Stimulated activated CD8-positive, alpha-beta memory T cell treated with anti-CD3 and anti-CD28 coated beads, Interleukin-12 subunit alpha, Interleukin-12 subunit beta, amount 100 ng/mL, for 4 hours (primary cell): ENCODE data around the gene MXI1.
"Not testable (repeated sequence)": the region's sequence is repeated elsewhere in the genome, so short reads cannot be mapped to it uniquely, and the experiment has no call there.

ENCODE experiments used
- DNase-seq: peaks from one replicate; pipeline ENCODE4 v3.0.0-alpha.2; 2020; ENCODE audit warnings: low read depth

Gene MXI1

DNA sequence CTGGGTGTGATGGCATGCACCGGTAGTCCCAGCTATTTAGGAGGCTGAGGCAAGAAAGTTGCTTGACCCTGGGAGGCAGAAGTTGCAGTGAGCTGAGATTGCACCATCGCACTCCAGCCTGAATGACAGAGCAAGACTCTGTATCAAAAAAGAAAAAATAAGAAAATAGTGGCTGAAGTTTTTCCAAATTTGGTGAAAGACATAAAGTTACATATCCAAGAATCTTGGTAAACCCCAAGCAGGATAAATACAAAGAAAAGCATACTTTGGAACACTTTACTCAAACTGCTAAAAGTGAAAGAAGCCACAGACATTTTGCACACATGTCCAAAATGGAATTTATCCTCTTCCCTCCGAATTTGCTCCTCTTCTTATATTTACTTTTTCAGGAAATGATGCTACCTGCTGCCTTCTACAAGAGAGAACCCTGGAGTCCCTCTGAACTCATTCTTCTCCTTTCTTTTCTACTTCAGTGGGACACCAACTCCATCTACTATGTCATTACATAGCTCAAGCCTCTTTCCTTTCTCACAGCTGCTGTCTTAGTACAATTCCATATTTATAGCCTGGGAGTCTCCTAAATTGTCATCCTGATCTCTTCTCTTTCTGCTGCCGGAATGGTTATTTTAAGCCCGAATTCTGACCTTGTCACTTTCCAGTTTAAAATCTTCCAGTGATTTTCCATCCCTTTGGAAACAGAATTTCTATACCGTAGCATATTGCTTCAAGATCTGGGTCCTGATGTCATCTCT lies 114.6 kb downstream of the MXI1 start:
- DNase-seq: no peak

DNA sequence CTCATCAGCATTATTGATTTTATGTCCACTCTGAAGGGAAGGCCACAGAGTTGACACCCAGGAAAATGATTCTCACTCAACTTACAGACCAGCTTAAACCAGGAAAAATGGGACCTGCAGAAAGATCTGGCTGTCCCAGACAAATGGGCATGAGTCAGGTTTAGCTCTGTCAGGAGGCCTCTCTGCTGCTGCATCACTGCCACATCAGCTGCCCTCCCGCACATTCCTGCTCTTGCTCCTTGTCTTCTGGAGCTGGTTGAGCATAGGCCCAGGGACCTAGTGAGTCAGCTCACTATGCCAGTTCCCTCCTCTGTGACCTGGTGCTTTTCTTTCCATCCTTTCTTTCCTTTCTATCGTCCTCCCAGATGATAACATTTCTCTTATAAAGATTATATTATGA lies 116.1 kb downstream of the MXI1 start:
- DNase-seq: no peak

DNA sequence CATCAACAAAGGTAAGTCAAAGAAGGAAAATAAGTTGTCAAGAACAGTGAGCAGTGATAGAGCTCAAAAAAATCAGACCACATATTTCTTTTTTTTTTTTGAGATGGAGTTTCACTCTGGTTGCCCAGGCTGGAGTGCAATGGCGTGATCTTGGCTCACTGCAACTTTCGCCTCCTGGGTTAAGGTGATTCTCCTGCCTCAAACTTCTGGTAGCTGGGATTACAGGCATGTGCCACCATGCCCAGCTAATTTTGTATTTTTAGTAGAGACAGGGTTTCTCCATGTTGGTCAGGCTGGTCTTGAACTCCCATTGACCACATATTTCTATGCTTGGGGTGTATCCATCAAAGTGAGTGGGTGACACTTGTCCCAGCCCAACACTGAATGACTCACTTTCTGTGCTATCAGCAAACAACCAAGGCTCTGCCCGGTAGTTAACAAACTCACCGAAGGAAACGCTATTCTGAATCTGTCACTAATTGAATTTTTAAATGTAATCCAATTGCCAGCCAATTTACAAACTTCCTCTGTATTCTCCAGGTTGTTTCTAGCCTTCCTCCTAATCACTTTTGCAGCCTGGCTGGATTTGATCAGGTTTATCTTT lies 116.9 kb downstream of the MXI1 start:
- DNase-seq: no peak

DNA sequence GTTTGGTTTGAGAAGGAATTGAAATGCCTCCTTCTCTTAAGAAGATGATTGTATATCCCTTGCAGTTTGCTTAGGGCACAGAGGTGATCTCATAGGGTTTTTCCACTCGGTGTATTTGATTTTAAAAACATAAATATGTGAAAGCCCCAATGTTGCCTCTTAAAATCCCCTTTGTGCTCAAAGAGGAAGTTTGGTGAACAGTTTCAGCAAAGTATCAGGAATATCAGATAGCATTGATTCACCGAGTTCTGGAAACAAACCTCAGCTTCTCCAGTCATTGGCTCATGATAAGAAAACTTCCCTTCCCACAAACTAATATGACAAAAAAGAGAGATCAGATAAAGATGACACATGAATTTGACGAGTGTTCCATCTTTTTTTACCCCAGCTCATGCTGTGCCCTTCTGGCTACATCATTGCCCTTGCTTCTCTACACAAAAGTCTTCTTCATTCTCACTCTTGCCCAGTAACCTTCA lies 117.4 kb downstream of the MXI1 start:
- DNase-seq: no peak

DNA sequence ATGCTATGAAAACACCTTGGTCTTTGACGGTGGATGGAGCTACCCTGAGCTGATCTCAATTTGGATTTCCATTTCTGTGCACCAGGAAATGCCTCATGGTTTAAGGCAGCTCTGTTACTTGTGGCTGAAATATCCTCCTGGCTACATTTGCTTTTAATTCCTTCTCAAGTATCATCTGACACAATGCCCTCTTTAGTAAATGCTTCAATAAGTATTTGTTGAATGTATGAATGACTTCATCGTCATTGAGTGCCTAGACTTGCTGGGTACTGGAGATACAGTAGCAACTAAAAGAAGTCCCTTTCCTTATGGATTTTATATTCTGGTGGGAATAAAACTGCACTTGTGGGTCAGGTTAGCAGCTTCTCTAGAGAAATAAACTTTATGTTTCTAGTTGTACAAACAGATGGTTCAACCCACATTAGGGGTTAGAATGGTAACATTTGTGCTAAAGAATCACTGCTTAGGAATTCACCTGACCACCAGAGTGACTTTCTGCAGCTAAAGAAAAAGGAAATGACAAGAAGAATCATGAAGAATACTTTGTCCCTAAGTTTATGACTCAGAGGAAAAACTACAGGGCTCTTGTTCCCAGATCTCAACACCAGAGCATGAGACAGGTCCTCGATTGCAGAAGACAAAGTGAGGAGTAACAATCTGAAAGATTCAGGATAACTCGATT lies 119.1 kb downstream of the MXI1 start:
- no peak for DNase-seq

DNA sequence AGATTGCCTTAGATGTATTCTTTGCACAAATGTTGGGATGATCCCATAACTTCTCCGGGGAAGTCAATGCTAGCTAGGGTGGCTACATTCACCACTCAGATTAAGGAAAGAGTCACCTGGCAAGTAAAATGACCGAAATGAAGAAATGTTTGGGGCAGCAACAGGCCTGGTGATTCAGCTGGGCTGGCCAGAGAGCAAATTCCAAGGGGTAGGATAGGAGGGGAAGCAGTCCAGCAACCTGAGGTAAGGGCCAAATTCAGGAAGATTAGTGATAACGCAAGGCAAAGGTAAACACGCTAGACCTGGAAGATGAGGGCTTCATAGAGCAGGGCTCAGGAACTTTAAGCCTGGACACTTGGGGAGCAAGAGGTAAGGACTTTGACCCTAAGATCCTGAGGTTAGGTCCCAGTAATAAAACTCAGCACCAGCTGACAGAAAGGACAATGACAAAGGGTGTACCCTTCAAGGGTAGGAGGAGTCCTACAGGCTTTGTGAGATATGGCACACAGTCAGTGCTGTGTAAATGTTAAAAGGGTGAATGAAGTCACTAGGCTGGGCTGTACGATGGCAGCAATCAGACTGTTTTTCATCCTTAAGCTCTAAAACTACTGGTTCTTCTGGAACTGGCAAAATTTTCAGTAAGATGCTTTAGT lies 120.0 kb downstream of the MXI1 start:
- DNase-seq: no peak

DNA sequence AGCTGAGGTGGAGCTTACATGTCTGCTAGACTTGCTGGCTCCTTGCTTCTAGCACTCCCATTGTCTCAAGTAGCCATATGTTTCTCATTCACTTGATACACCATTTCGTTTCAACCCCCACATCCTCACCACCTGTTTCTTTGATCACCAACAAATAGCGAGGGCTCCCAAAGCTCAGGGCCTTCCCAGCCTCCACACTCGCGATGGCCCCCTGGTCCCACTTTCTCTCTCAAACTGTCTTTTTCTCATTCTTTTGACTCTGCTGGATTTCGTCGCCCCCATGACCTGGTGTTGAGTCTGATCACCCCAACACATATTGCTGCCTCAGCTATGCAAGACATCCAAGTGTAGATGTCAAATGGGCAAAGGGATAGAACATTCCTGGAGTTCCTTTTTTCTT lies 123.3 kb downstream of the MXI1 start:
- DNase-seq: no peak

DNA sequence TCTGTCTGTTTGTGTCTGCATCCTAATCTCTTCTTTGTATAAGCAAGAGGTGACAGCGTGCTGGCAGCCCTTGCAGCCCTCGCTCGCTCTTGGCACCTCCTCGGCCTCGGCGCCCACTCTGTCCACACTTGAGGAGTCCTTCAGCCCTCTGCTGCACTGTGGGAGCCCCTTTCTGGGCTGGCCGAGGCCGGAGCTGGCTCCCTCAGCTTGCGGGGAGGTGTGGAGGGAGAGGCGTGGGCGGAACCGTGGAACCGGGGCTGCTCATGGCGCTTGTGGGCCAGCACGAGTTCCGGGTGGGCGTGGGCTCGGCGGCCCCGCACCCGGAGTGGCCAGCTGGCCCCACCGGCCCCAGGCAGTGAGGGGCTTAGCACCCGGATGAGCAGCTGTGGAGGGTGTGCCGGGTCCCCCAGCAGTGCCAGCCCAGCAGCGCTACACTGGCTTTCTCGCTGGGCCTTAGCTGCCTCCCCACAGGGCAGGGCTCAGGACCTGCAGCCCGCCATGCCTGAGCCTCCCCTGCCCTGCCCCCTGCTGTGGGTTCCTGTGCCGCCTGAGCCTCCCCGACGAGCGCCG lies 123.9 kb downstream of the MXI1 start:
- DNase-seq: not testable (repeated sequence)

DNA sequence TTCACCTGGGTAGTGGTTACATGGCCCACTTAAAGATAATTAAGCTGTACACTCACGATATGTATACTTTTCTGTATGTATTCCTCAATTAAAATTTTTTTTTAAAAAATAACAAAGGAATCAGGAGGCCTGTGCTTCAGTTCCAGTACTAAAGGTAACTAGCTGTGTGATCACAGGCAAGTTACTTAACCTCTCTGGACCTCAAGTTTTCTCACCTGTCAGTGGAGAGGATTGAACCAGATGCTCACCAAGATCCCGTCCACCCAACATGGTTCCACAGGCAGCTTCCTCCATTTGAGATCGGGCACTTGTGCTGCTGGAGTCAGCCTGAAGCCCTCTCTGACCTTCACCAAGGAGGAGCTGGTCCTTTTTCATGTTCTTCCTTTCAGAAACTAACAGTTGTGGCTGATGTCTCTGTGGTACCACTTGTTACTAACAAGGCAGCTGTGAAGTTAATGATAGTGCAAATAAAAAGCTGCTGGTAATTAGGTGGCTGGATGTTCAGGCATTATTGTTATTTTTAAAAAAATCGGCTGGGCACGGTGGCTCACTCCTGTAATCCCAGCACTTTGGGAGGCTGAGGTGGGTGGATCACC lies 126.8 kb downstream of the MXI1 start:
- DNase-seq: no peak

DNA sequence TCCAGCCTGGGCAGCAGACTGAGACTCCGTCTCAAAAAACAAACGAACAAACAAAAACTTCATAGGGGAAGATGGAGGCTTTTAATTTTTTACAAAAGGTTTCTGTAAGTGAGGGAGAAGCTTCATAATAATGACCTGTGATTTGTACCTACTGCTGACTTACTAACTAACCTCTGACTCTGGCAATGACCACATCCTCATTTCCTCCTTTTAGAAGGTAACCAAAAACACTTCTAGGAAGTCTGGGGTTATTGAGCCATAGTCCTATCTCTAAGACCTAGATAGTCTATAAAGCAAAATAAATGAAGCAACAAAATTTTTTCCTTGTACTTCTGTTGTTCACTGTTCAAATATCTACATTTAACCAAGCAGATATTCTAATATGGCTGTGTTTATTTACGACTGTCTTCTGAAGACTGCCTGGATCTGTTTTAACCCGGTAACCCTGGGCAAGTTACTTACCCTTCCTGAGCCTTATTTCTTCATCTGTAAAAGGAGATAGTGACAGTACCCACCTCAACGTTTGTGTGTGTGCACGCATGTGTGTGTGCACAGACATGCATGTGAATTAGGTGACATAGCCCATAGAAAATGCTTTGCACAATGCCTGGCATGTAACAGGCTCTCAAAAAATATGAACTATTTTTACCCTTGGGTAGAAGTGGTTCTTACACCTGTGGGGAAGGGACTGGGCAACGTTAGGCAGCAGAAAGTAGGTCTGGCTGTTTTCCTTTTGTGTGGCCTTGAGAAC lies 128.1 kb downstream of the MXI1 start:
- no peak for DNase-seq

DNA sequence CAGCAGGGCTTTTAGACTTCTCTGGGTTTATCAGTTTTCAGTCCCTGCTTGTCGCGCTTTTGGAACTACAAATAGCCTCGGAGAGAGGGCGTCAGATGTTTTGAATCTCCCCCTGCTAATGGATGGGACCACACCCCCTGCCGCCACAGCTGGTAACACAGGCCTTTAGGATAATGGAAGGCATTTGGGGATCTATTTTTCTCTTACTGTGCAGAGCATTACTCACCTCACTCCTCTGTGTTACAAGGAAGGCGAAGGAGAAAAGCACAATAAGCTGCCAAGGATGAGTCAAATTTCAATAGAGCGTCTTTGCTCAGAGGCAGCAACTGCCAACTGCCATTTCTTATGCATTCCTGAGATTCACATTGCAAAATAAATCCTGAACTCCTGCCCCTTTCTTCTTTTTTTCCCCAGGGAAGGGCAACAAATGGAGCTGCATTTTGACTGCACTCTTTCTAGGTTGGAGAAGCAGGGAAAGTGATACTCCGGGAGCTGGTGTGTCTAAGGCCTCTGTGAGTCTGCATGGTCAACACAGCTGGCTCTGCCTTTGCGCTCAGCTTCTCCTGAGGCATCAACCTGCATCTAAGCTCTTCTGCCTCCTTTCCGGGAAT lies 128.8 kb downstream of the MXI1 start:
- DNase-seq: no peak
